RPMI8226 (cell line): ENCODE data around the gene PSMG4.

Source experiments
- DNase-seq: peaks from one replicate; pipeline ENCODE4 v3.0.0-alpha.2; 2015

PSMG4 gene

GRCh38 chr6:3292431-3293197, 33.9 kb downstream of the PSMG4 start:
- DNase-seq: no peak

GRCh38 chr6:3293271-3294155, 34.8 kb downstream of the PSMG4 start:
- no peak for DNase-seq

GRCh38 chr6:3294396-3294795, 35.6 kb downstream of the PSMG4 start:
- no peak for DNase-seq

GRCh38 chr6:3294921-3295871, 36.4 kb downstream of the PSMG4 start:
- no peak for DNase-seq

- no peak for DNase-seq
These were observed 37.3 kb downstream of the PSMG4 start for GRCh38 chr6:3296078-3296477.

GRCh38 chr6:3296537-3296936, 37.8 kb downstream of the PSMG4 start:
- DNase-seq: no peak

GRCh38 chr6:3297006-3297405, 38.3 kb downstream of the PSMG4 start:
- no peak for DNase-seq

GRCh38 chr6:3297909-3298308, 39.2 kb downstream of the PSMG4 start:
- peak; percentile 78 for DNase-seq

GRCh38 chr6:3299221-3299620, 40.5 kb downstream of the PSMG4 start:
- DNase-seq: no peak

GRCh38 chr6:3301506-3301905, 42.8 kb downstream of the PSMG4 start:
- no peak for DNase-seq

GRCh38 chr6:3303795-3304411, 45.2 kb downstream of the PSMG4 start:
- DNase-seq: no peak

- DNase-seq: no peak
These were observed 45.9 kb downstream of the PSMG4 start for GRCh38 chr6:3304500-3305215.

- DNase-seq: no peak
These were observed 46.4 kb downstream of the PSMG4 start for GRCh38 chr6:3305216-3305565.

GRCh38 chr6:3305831-3306230, 47.1 kb downstream of the PSMG4 start:
- DNase-seq: no peak

GRCh38 chr6:3306848-3307247, 48.1 kb downstream of the PSMG4 start:
- no peak for DNase-seq

GRCh38 chr6:3307436-3307835, 48.7 kb downstream of the PSMG4 start:
- no peak for DNase-seq

- DNase-seq: no peak
These were observed 49.4 kb downstream of the PSMG4 start for GRCh38 chr6:3308106-3308505.

GRCh38 chr6:3309391-3310050, 50.8 kb downstream of the PSMG4 start:
- DNase-seq: peak; percentile 99

- DNase-seq: no peak
These were observed 51.3 kb downstream of the PSMG4 start for GRCh38 chr6:3310051-3310448.

- DNase-seq: no peak
These were observed 52.0 kb downstream of the PSMG4 start for GRCh38 chr6:3310703-3311102.

GRCh38 chr6:3311826-3312225, 53.1 kb downstream of the PSMG4 start:
- DNase-seq: no peak
